SK-N-SH (cell line): ENCODE data around the gene TRIM14. TPM values are rescaled to one million over a fixed set of nuclear protein-coding genes. Genes with fewer than 3 reads are reported as not detected.

Experiments used
- CTCF ChIA-PET: fragments of 300-600, 350-600 bp; formaldehyde crosslinking; extraction: SDS; loops from one replicate; lab custom pipeline; 2021; lab: Yijun Ruan, JAX
- POLR2A ChIA-PET: fragments of 350-600 bp; sonication (Branson Sonifier 250); formaldehyde crosslinking; extraction: SDS; loops from one replicate; lab custom pipeline; 2020; ENCODE audit warnings: antibody characterized with exemption, inconsistent platforms; lab: Yijun Ruan, JAX
- DNase-seq: peaks from one replicate; pipeline ENCODE4 v3.0.0; 2012
- H2AFZ ChIP-seq: fragments of 200-600 bp; sonication (generic); 2 replicates; pipeline ENCODE4 v1.8.1; 2016; ENCODE audit warnings: antibody characterized with exemption, mild to moderate bottlenecking, low read depth
- H3F3A ChIP-seq: fragments of 200-600 bp; sonication (generic); replicated peaks from 2 replicates; pipeline ENCODE3; 2016; ENCODE audit warnings: antibody characterized with exemption, mild to moderate bottlenecking; ENCODE audit not compliant: insufficient read depth
- H3K27ac ChIP-seq, 2 experiments: fragments of 200-500 bp in 1 of 2; fragments of 200-600 bp in 1 of 2; sonication (Bioruptor generic) in 1 of 2; sonication (generic), shearing (Covaris generic) in 1 of 2; 2 replicates each; pipeline versions ENCODE4 v1.5.1 to v1.6.1; 2014 to 2016; ENCODE audit warnings: low read depth in 2 of 2, inconsistent platforms in 1 of 2, low read length in 1 of 2, mild to moderate bottlenecking in 1 of 2, mixed read lengths in 1 of 2
- H3K27me3 ChIP-seq: fragments of 200-600 bp; sonication (generic), shearing (Covaris generic); 2 replicates; pipeline ENCODE4 v1.6.1; 2016; ENCODE audit warnings: mixed run types; ENCODE audit not compliant: insufficient read depth
- H3K36me3 ChIP-seq, 2 experiments: fragments of 200-500 bp in 1 of 2; fragments of 200-600 bp in 1 of 2; sonication (Bioruptor generic) in 1 of 2; sonication (generic) in 1 of 2; replicated peaks in 1 of 2; 2 replicates each; pipeline versions ENCODE3 to v1.5.1; 2014 to 2016; ENCODE audit warnings: low read length in 1 of 2, mild to moderate bottlenecking in 1 of 2; ENCODE audit not compliant: insufficient read depth in 2 of 2, control insufficient read depth in 1 of 2
- H3K4me1 ChIP-seq, 2 experiments: fragments of 200-500 bp in 1 of 2; fragments of 200-600 bp in 1 of 2; sonication (Bioruptor generic) in 1 of 2; sonication (generic), shearing (Covaris generic) in 1 of 2; 2 replicates each; pipeline versions ENCODE4 v1.5.1 to v1.6.1; 2014 to 2016; ENCODE audit warnings: low read depth in 1 of 2, low read length in 1 of 2, mixed run types in 1 of 2; ENCODE audit not compliant: insufficient read depth in 2 of 2, control insufficient read depth in 1 of 2
- H3K4me2 ChIP-seq: fragments of 200-600 bp; sonication (generic), shearing (Covaris generic); 2 replicates; pipeline ENCODE4 v1.6.1; 2017; ENCODE audit warnings: mixed run types
- H3K4me3 ChIP-seq, 2 experiments: fragments of 200-500 bp in 1 of 2; fragments of 200-600 bp in 1 of 2; sonication (Bioruptor generic) in 1 of 2; sonication (generic), shearing (Covaris generic) in 1 of 2; 2 replicates each; pipeline versions ENCODE4 v1.5.1 to v1.8.1; 2014 to 2016; ENCODE audit warnings: low read depth in 2 of 2, inconsistent platforms in 1 of 2, low read length in 1 of 2, mild to moderate bottlenecking in 1 of 2, mixed read lengths in 1 of 2, moderate library complexity in 1 of 2
- H3K79me2 ChIP-seq: fragments of 200-600 bp; sonication (generic); 2 replicates; pipeline ENCODE4 v1.8.1; 2017; ENCODE audit warnings: mild to moderate bottlenecking; ENCODE audit not compliant: insufficient read depth
- H3K9ac ChIP-seq: fragments of 200-600 bp; sonication (generic); 2 replicates; pipeline ENCODE4 v1.6.1; 2017; ENCODE audit warnings: mixed run types
- H3K9me2 ChIP-seq: fragments of 200-600 bp; sonication (generic); 2 replicates; pipeline ENCODE4 v1.6.1; 2017; ENCODE audit warnings: mixed run types
- H3K9me3 ChIP-seq: fragments of 200-600 bp; sonication (generic); 2 replicates; pipeline ENCODE4 v1.6.1; 2017; ENCODE audit warnings: mixed run types, mild to moderate bottlenecking, moderate library complexity
- H4K20me1 ChIP-seq: fragments of 200-600 bp; sonication (generic); 2 replicates; pipeline ENCODE4 v1.6.1; 2017; ENCODE audit warnings: mild to moderate bottlenecking, mixed run types; ENCODE audit not compliant: insufficient read depth
- ELF1 ChIP-seq: IDR thresholded peaks from 2 replicates; pipeline ENCODE4 v1.4.0; 2012
- EP300 ChIP-seq, 2 experiments: IDR thresholded peaks; 2 replicates each; pipeline versions ENCODE4 v1.4.0 to v1.6.1; 2012; ENCODE audit warnings: borderline replicate concordance in 1 of 2, low read depth in 1 of 2, low read length in 1 of 2
- EZH2phosphoT487 ChIP-seq: fragments of 200-600 bp; sonication (generic); IDR thresholded peaks from 2 replicates; pipeline ENCODE4 v1.6.1; 2017; ENCODE audit warnings: low read depth, mixed run types, mild to moderate bottlenecking, antibody characterized with exemption, moderate library complexity, borderline replicate concordance
- FOSL2 ChIP-seq: IDR thresholded peaks from 2 replicates; pipeline ENCODE4 v1.4.0; 2012; ENCODE audit warnings: low read depth, mild to moderate bottlenecking, moderate library complexity, borderline replicate concordance
- FOXJ3 ChIP-seq: sonication (generic); formaldehyde crosslinking; IDR thresholded peaks from 2 replicates; pipeline ENCODE4 v1.5.1; 2020; ENCODE audit warnings: mild to moderate bottlenecking, missing genetic modification reagents
- GABPA ChIP-seq: IDR thresholded peaks from 2 replicates; pipeline ENCODE4 v1.4.0; 2012; ENCODE audit warnings: low read depth, mild to moderate bottlenecking
- GATA2 ChIP-seq: sonication (generic); formaldehyde crosslinking; IDR thresholded peaks from 2 replicates; pipeline ENCODE4 v1.5.0; 2020; ENCODE audit warnings: mild to moderate bottlenecking, missing genetic modification reagents
- IRF3 ChIP-seq: fragments of 150-350 bp; IDR thresholded peaks from 2 replicates; pipeline ENCODE4 v1.6.1; 2016; ENCODE audit warnings: mild to moderate bottlenecking, low read depth, low read length
- JUND ChIP-seq: IDR thresholded peaks from 2 replicates; pipeline ENCODE4 v1.4.0; 2012
- MEF2A ChIP-seq: IDR thresholded peaks from 2 replicates; pipeline ENCODE4 v1.4.0; 2012; ENCODE audit warnings: low read depth, borderline replicate concordance
- NRF1 ChIP-seq: IDR thresholded peaks from 2 replicates; pipeline ENCODE4 v1.6.1; 2012; ENCODE audit warnings: low read depth, mild to moderate bottlenecking, low read length
- PBX3 ChIP-seq: IDR thresholded peaks from 2 replicates; pipeline ENCODE4; 2012
- RCOR1 ChIP-seq: fragments of 150-350 bp; IDR thresholded peaks from 2 replicates; pipeline ENCODE4 v1.6.1; 2017; ENCODE audit warnings: antibody characterized with exemption, low read length
- REST ChIP-seq: IDR thresholded peaks from 2 replicates; pipeline ENCODE4 v1.6.1; 2012; ENCODE audit warnings: mild to moderate bottlenecking, low read depth, low read length, moderate library complexity
- RXRA ChIP-seq: IDR thresholded peaks from 2 replicates; pipeline ENCODE4 v1.4.0; 2012; ENCODE audit warnings: low read depth, mild to moderate bottlenecking, borderline replicate concordance
- SMC3 ChIP-seq: IDR thresholded peaks from 2 replicates; pipeline ENCODE4 v1.6.1; 2012; ENCODE audit warnings: low read depth, low read length, improper control_type of control experiment
- TCF12 ChIP-seq: IDR thresholded peaks from 2 replicates; pipeline ENCODE4 v1.4.0; 2012
- WGBS: methylation state at CpG from one replicate; pipeline ENCODE4 v1.1.6; 2017; ENCODE audit warnings: low lambda C conversion rate; 5-methylcytosine and 5-hydroxymethylcytosine counted together
- polyA plus RNA-seq, 3 experiments: library from polyadenylated mRNA; depleted of rRNA; stranded (reverse); fragments of >200 nt; gene quantifications; 2 replicates each; pipeline ENCODE4 v1.2.3, GENCODE V29; 2012
- TF ChIP-seq, protein P1 (sequence below): IDR thresholded peaks from 2 replicates; pipeline ENCODE4 v1.4.0; 2012; ENCODE audit warnings: low read depth

Gene TRIM14
- polyA plus RNA-seq, 1 of the 3 experiments (the other 2 are of a cell fraction), result 15.3 TPM

DNA sequence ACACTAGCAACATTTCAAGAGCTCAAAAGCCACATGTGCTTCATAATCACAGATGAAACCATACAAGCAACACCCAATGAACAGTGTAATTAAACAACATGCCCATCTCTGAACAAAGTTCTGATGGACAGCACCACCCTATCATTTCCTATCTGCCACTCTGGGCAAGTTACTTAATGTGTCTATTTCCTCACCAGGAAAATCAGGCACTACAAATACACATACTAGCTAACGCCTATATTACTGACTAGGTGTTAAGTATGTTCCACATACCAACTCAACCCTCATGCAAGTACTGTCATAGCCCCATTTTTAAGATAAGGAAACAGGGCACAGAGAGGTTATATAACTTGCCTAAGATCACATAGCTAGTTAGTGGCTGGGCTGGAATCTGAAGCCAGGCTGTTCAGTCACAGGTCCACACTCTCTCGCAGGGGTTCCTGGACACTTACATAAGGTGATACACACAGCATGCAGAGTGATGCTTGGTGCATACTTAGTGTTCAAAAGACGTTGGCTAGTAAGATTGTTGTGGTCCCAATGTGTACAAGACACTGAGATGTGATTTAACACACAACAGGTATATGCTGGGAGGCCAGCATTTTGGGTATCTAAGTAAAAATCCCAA is 49.2 kb upstream of the TRIM14 start:
- no peak overlapping the region for H2AFZ ChIP-seq
- CTCF ChIA-PET, result interaction anchor here (0.9 to 1.3 kb wide), 2 partner anchors 11 to 94 kb away, joined by 3 read pairs; no protein-coding TSS in a partner anchor
- H3K9me3 ChIP-seq, result no peaks in the 10 kb centered on the region
- no peaks in the 10 kb centered on the region for H3K9me2 ChIP-seq
- no peak overlapping the region for H3K9ac ChIP-seq
- H3K27me3 ChIP-seq, result no peaks in the 10 kb centered on the region
- H3K36me3 ChIP-seq, result no peaks in the 10 kb centered on the region
- no peaks in the 10 kb centered on the region for H4K20me1 ChIP-seq
- peak overlapping the region in 1 of 2 experiments; percentile 77; a peak in 2 of 4 replicates for H3K27ac ChIP-seq
- POLR2A ChIA-PET, result no interaction called here
- H3K4me3 ChIP-seq, result no peak overlapping the region
- WGBS, result 88% methylated on average over 3 of the region's 3 CpGs
- no peaks in the 10 kb centered on the region for H3K79me2 ChIP-seq
- no peak overlapping the region for H3K4me2 ChIP-seq
- no peak for DNase-seq
- TF ChIP-seq MEF2A (no peak), GABPA (no peak), TCF12 (no peak), JUND (no peak), GATA2 (CRISPR knock-in tag) (no peak), NRF1 (no peak), EZH2phosphoT487 (no peak), PBX3 (no peak), FOSL2 (no peak), RCOR1 (no peak), REST (no peak)
- TF ChIP-seq, all 33 proteins: peak for 0
- peaks cover 7 to 47% of the 10 kb centered on the region in 2 experiments; a peak in 3 of 4 replicates for H3K4me1 ChIP-seq
- no peaks in the 10 kb centered on the region for H3F3A ChIP-seq

DNA sequence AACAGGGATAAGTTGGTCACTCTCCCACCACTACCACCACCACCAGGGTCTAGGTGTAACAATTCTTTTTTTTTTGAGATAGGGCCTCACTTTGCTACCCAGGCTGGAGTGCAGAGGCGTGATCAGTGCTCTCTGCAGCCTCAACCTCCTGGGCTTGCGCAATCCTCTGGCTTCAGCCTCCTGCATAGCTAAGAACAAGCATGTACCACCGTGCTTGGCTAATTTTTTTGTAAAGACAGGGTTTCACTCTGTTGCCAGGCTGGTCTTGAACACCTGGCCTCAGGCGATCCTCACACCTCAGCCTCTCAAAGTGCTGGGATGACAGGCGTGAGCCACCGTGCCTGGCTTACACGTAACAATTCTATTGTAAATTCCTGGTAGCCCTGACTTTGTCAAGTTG is 45.9 kb upstream of the TRIM14 start:
- Histone ChIP-seq H2AFZ (no peak overlapping the region), H3K4me2 (no peak overlapping the region), H3K27ac (no peak overlapping the region), H3K79me2 (no peaks in the 10 kb centered on the region), H3K4me3 (no peak overlapping the region), H4K20me1 (no peaks in the 10 kb centered on the region), H3K9ac (no peak overlapping the region), H3K9me3 (no peaks in the 10 kb centered on the region), H3F3A (no peaks in the 10 kb centered on the region), H3K4me1 (peaks cover 7 to 29% of the 10 kb centered on the region in 2 experiments; a peak in 3 of 4 replicates), H3K27me3 (no peaks in the 10 kb centered on the region), H3K36me3 (no peaks in the 10 kb centered on the region), H3K9me2 (no peaks in the 10 kb centered on the region)
- ChIA-PET CTCF (interaction anchor here (1.3 kb wide), 1 partner anchor 26 kb away, joined by 3 read pairs; no protein-coding TSS in a partner anchor), POLR2A (no interaction called here)
- WGBS, result 85% methylated on average over 7 of the region's 7 CpGs
- no peak for DNase-seq
- no peak for TF ChIP-seq JUND
- TF ChIP-seq EZH2phosphoT487, result no peak
- TF ChIP-seq, protein P1, sequence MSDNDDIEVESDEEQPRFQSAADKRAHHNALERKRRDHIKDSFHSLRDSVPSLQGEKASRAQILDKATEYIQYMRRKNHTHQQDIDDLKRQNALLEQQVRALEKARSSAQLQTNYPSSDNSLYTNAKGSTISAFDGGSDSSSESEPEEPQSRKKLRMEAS, result no peak
- no peak for TF ChIP-seq RXRA
- no peak for TF ChIP-seq IRF3
- TF ChIP-seq FOXJ3, result no peak
- no peak for TF ChIP-seq SMC3
- no peak for TF ChIP-seq ELF1
- no peak for TF ChIP-seq FOSL2
- no peak for TF ChIP-seq REST
- TF ChIP-seq EP300 (IDR thresholded peaks at IDR 0.05; ENCODE audit: borderline replicate concordance in 1 of 2, low read depth in 1 of 2, low read length in 1 of 2), result no peak
